Heart left ventricle (tissue), 13 donors: ENCODE results near the gene RDH8.

ENCODE experiments used
- CTCF ChIP-seq, 12 donors: fragments of 200-600 bp; sonication (generic) in 4 of 12; IDR thresholded peaks; one replicate each; pipeline versions ENCODE4 v1.5.0 to v1.8.0; 2018 to 2022; ENCODE audit warnings: antibody characterized with exemption in 12 of 12, mild to moderate bottlenecking in 5 of 12
- POLR2A ChIP-seq, 2 donors: fragments of 450-650 bp; IDR thresholded peaks; one replicate each; pipeline ENCODE4 v1.6.1; 2017; ENCODE audit warnings: antibody characterized with exemption in 2 of 2, mild to moderate bottlenecking in 2 of 2, moderate library complexity in 2 of 2
- donor health status: ischemic (EF 13 %, LVEDD 7.1; RV severe dilation, severe dysfunction).
- donor health status: DM: no; HTN: yes; CAD: no.
- donor health status: DM: no; HTN: no; CAD: no.
- donor health status: ischemic (EF 25% LVEDD 6.9; RV normal size, moderate dysfunction).
- donor health status: ischemic (EF 25% LVEDD 5.7; RV mildly dilated, moderate dysfunction).
- donor health status: ischemic (EF 35%, LVEDD 5.7; RV mildly dilated, moderate dysfunction).
- donor health status: nonischemic (EF 11% LVEDD 7.7; RV severe dilation, severe dysfunction).
- donor health status: DM: yes; HTN: yes; CAD: no.
- donor health status: PGD.
- donor health status: ischemic (EF 29% LVEDD 5.4; RV normal size, mild dysfunction).
- donor health status: nonischemic (EF 23%, LVEDD 6.1; RV moderate dilation, normal function).

DNA sequence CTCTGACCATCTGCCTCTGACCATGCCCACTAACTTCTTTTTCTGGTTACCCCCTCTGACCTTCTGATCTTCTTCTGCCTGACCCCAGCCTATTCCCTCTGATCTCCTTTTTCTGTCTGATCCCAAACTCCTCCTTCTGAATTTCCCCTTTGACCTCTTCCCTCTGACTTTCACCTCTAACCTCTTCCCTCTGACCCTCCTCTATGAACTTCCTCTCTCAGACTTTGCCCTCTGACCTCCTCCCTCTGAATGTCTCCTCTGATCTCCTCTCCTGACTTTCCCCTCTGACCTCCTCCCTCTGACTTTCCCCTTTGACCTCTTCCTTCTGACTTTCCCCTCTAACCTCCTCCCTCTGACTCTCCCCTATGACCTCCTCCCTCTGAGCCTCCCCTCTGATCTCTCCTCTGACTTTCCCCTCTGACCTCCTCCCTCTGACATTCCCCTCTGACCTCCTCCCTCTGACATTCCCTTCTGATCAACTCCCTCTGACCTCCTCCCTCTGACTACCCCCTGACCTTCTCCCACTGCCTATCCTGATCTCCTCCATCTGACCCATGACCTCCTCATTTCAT lies 6.4 kb upstream of the RDH8 start:
- TF ChIP-seq POLR2A (IDR thresholded peaks at IDR 0.05) (no peak), CTCF (IDR thresholded peaks at IDR 0.05) (no peak)
